SK-N-MC (cell line): Measurements from ENCODE around the gene HLX.

Experiments used
- EZH2 ChIP-seq: fragments of 200-600 bp; sonication (generic); IDR thresholded peaks from one replicate; pipeline ENCODE4 v1.6.1; 2017; ENCODE audit warnings: antibody characterized with exemption
- FOXP2 ChIP-seq: optimal IDR thresholded peaks from 2 replicates; pipeline ENCODE3; 2011; ENCODE audit warnings: mild to moderate bottlenecking, moderate library complexity; ENCODE audit not compliant: insufficient read depth; ENCODE audit errors: extremely low read length, control extremely low read depth
- POLR2AphosphoS5 ChIP-seq: IDR thresholded peaks from 2 replicates; pipeline ENCODE4 v1.6.1; 2012; ENCODE audit warnings: mild to moderate bottlenecking, low read depth, low read length, borderline replicate concordance

DNA sequence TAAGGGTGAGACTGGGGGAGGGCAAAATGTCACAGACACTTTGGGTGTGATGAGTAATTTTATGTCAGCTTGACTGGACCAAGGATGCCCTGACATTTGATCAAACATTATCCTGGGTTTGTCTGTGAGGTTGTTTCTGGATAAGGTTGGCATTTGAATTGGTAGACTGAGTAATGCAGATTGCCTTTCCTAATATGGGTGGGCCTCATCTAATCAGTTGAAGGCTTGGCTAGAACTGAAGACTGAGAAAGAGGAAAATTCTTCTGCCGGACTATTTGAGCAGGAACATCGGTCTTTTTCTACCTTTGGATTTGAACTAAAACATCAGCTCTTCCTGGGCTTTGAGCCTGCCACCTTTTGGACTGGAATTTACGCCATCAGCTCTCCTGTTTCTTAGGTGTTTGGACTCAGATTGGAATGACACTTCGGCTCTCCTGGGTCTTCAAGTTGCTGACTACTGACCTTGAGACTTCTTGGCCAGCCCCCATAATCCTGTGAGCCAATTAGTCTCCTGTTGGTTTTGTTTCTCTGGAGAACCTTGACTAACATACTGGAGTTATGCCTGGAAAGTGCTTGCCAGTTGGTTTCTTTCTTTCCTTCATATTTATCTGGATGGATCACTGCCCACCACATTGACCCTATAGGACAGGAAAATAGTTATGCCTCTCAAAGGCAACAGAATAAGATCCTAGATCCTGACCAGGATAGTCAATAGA is 44.9 kb upstream of the HLX start:
- TF ChIP-seq POLR2AphosphoS5, result no peak
- TF ChIP-seq EZH2, result no peak
- no peak for TF ChIP-seq FOXP2
